ENCODE data around the gene UBE2V1.

DNA sequence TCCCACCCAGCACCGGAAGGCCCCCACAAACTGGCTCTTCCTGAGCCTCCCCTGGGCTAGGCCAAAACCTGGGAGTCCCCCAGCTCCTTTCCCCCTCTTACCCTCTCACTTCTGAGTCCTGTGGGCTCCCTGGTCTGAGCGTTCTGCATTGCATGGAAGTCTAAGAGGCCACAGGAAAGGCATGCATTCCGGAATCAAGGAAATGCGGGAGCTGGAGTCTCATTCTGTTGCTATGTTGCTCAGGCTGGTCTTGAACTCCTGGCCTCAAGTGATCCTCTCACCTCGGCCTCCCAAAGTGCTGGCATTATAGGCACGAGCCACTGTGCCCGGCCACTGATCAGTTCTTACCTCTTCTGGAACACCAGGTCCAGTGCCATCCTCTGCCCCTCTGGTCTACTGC lies 45.9 kb downstream of the UBE2V1 start:
- TF ChIP-seq ZNF274 (IDR thresholded peaks at IDR 0.05; ENCODE audit: low read depth, low read length) (no peak), SUZ12 (IDR thresholded peaks at IDR 0.05; ENCODE audit: extremely low read depth, insufficient read depth, insufficient read length) (no peak), YY1 (IDR thresholded peaks at IDR 0.05; ENCODE audit: insufficient read depth, insufficient read length) (no peak)

Measured in NT2/D1 (cell line).